Amniotic epithelial cell (primary cell): ENCODE results near the gene ACOT12.
"Not testable (repeated sequence)": the region's sequence is repeated elsewhere in the genome, so short reads cannot be mapped to it uniquely, and the experiment has no call there.

Source experiments
- DNase-seq: peaks from one replicate; pipeline ENCODE4 v3.0.0-alpha.2; 2010; ENCODE audit warnings: low read depth

Gene ACOT12

DNA sequence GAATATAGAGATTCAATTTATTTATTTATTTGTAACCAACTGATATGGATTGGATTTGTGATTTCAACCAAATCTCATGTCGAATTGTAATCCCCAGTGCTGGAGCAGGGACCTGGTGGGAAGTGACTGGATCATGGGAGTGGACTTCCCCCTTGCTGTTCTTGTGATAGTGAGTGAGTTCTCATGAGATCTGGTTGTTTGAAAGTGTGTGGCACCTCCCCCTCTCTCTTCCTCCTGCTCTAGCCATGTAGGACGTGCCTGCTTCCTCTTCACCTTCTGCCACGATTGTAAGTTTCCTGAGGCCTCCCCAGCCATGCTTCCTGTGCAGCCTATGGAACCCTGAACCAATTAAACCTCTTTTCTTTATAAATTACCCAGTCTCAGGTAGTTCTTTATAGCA lies 55.7 kb downstream of the ACOT12 start:
- not testable (repeated sequence) for DNase-seq

DNA sequence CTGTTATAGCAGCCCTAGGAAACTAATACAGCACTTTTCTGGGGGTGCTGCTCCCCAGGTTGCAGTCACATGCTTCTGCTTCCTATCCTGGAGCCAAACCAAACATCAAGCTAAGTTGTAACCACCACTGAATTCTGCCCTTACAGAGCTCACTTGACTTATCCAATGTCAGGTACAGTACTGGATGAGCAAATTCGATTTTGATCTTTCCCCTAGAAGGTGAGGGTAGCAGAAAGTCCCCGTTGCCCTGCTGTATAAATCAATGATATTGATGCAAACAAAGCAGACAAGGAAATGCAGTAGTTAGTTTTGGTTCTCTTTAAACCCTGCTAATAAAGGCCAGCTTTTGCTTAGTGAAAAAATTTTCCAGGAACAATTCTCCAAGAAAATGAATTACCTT lies 56.1 kb downstream of the ACOT12 start:
- no peak for DNase-seq

DNA sequence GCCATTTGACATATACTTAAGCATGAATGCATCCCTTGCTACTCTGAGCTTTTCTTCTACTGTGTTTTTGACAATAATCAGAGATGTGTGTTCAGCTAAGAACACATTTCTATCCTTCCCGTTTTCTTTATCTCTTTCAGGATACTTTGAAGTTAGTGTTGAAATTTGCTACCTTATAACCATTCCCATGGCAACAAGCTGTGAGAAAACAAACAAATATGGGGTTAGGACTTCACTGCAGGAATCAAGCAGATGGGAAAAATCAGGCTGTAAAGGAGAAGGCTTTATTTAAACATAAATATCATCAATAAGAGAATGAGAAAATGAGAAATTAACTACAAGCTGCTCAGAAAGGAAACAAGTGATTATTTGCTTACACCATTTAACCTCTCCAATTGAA lies 57.4 kb downstream of the ACOT12 start:
- peak; percentile 13 for DNase-seq

DNA sequence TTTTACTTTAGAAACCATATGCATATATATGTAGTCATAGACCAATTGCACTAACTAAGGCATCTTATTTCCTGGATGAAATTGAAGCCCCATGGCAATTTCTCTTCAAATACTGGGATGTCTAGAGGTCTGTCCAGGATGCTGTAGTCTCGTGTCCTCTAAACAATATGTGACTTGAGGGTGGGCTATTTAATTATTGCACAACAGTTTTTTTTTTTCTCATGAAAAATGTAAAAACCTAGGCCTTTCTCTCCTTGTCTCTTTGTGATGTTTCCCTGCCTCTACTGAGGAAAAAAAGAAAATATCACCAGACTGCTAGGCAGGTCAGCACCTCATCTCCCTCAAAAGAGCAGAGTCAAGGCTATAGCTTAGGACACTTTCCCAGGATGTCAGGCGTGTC lies 58.0 kb downstream of the ACOT12 start:
- DNase-seq: no peak

DNA sequence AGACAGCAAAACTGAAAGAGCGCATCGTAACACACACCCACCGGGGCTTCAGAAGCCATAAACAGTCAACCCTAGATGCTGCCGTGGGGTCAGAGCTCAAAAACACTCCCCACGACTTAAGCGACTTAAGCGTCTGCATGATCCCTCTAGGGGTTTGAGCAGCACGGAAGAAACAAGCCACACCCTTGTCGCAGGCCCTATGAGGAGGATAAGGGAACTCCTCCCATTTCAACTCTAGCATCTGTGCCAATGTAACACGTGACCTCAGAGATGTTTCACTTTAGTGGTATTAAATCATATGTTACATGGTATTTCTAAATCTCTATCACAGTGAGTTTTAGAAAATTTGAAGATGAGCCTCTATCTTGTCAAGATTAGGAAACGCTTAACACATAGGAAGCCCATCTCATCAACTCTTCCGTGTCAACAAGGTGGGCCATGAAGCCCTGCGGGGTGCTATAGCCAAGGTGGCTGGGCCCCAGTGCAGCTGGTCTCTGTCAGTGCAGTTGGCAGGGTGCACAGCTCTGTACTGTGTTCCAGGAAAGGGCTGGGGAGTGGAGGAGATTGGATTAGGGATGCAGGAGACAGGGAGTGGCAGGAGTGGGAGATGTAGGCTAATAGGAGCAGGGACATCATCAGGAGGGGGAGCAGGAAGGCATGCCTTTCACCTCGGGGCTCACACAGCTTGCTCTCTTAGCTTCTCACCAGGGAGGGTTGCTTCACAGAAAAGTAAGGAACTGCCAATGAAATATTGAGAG lies 59.5 kb downstream of the ACOT12 start:
- DNase-seq: no peak

DNA sequence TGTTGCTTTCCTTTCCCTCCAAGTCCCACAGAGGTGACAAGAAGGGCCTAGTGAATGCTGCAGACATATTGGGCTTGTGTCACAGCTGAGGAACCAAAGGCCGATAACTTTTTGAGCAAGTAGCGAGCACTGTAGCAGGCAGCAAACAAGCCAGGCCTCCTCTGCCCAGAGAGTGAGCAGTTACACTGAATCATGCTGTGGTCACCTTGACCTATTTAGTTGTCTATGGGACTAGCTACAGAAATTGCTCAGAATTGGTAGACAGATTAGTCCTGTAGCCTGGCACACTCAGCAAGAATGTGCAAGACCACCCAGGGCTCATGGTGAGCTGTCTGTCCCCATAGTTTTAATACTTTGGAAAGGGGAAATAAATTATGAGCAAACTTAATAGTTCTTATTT lies 67.4 kb downstream of the ACOT12 start:
- peak; percentile 46 for DNase-seq

DNA sequence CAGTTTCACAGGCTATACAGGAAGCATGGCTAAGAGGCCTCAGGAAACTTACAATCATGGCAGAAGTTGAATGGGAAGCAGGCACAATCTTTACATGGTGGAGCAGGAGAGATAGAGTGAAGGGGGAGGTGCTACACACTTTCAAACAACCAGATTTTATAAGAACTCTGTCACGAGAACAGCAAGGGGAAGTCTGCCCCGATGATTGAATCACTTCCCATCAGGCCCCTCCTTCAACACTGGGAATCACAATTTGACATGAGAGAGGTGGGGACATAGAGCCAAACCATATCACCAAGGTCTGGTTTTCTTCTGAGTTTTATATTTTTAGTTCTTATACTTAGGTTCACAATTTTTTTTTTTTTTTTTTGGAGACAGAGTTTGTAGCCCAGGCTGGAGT lies 76.4 kb downstream of the ACOT12 start:
- no peak for DNase-seq

DNA sequence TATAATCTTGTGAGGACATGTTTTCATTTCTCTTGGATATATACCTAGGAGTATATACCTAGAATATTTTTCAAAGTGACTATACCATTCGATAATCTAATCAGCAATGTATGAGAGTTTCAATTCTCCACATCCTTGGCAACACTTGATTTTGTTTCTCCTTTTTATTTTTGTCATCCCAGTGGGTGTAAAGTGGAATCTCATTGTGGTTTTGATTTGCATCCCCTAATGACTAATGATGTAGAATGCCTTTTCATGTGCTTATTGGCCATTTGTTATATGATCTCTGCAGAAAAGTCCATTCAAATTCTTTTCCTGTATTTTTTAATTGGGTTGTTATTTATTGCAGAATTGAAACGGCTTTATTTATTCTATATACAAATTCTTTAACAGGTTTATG lies 77.4 kb downstream of the ACOT12 start:
- DNase-seq: no peak

DNA sequence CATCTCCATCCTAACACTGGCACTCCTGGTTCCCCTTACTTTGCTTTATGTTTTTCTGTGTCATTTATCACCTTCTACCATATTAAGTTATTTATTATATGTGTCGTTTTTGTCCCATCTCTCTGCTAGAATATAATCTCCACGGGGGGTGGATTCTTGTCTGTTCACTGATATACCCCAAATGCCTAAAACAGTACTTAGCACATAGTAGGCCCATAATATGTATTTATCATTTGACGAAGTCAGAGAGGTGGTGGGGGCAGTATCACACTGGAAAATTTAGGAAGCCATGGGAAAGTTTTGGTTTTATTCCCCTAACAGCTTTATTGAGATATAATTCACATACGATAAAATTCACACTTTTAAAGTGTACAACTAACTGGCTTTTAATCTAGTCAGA lies 78.1 kb downstream of the ACOT12 start:
- no peak for DNase-seq

DNA sequence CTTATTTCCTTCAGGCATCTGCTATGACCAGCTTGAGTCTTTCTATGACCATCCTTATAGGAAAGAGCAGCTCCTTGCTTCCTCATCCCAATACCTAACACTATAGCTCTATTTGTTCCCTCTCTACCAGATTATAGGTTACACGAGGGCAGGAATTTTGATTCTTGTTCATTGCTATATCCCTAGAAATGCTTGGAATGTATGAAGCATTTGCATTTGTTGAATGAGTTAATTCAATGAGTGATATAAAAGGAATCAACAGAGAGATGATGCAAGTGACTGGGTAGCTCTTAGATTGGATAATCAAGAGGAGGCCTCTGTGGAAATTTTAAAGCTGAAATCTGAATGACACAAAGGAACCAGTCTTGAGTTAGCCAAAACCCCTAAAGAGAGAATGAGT lies 78.6 kb downstream of the ACOT12 start:
- DNase-seq: peak; percentile 78

DNA sequence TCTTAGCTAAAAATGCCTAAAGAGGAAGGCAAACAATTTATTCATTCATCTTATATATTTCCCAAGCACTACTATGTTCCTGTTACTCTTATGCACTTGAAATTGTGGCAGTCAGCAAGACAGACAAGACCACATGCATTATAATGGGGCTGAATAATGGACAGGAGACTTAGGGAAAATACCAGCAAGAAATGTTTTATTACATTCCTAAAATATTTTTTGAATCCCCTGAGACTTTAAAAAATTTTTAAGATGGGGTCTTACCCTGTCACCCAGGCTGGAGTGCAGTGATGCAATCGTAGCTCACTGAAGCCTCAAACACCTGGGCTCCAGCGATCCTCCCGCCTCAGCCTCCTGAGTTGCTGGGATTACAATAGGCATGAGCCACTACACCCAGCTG lies 79.4 kb downstream of the ACOT12 start:
- no peak for DNase-seq

DNA sequence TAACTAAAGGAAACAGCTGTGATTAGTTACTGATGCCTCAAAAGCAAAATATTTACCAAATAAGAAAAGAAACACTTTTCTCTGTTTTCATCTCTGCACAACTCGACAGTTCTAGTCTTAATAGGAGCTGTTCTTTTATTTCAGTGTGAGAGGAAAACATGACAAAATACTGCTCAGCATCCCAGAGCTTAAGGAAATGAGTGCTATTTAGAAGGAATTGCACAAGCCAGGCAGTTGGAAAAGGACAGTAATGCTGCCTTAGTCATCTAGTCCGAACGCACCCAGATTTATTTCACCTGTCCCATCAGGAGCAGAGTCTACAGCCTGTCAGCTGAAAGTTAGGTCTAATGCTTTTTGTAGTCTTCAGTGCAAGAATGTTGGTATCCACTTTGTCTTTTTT lies 80.2 kb downstream of the ACOT12 start:
- DNase-seq: peak; percentile 55

DNA sequence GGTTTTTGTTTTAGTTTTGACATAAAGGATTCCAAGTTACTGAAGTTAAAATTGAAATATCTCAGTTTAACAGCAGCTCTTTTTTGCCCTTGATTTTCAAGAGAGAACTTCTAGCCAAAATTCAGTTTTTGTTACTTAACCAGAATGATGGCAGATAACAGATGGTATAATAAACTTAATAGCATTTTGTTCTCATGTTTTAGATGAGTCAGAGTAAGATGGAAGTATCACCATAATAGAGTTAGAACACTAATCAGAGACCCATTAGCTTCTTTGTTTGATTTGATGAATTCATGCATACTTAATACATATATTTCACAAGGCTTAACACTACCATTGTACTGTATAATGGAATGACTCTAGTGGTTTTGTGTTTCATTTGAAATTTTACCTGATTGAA lies 80.7 kb downstream of the ACOT12 start:
- DNase-seq: no peak

DNA sequence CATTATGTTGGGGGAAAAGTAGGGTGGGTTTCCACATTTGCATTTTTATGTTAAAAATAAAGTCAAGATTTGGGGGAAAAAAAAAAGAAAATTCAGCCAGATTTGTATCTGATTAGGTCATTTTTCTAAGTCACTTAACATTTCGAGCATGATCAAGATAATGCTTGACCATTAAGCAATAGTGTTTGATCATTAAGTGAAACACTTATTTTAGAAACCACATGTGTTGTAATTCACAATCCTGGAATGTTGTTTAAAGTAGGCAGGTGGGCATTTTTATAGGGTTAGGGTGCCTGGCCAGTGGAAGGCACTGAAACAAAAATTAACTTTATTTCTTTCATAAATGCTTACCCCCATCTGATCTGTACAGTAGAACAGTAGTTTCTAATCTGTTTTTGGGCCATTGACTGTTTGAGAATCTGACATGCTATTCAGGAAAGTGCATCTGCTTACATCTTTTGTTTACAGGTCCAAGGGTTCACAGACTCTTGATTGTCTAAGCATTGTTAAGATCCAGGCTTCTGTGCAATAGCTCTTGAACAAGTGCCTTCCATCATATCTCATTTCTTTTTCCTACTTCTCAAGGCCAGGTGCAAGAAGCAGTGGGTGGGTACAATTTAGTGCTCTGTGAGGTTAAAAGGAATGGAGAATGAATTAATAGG lies 83.4 kb downstream of the ACOT12 start:
- DNase-seq: no peak

DNA sequence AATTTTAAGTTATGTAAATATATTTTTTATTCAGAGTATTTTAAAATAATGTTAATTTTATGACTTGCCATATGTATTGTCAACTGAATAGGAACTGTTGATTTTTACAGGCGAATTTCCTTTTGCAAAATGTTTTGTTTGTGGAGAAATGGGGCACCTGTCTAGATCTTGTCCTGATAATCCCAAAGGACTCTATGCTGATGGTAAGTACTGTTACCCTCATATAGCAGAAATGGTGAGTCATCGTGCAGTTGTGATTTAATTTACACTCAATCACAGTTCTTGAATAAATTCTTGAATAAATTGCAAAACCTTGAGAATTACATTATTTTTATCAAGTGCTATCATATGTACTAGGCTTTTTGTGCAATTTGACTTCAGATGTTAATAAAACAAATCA lies 85.1 kb downstream of the ACOT12 start:
- no peak for DNase-seq

DNA sequence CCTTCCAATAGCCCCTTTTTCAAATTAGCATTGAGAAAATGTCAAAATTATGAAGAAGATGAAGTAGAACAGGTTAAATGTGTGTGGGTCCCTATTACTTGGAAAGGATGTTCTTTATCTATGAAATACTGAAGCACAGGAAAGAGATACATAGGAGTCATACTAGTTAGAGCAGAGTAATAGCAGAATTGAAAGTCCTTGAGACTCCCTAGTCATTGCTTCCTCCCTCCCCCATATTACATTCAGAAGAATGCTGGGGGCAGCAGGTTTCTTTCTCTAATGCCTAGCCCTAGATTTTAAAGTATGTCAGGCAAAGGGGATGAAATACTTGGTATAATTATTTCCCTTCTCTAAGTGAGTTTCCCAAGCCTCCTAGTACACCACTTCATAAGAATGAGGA lies 88.1 kb downstream of the ACOT12 start:
- DNase-seq: no peak

DNA sequence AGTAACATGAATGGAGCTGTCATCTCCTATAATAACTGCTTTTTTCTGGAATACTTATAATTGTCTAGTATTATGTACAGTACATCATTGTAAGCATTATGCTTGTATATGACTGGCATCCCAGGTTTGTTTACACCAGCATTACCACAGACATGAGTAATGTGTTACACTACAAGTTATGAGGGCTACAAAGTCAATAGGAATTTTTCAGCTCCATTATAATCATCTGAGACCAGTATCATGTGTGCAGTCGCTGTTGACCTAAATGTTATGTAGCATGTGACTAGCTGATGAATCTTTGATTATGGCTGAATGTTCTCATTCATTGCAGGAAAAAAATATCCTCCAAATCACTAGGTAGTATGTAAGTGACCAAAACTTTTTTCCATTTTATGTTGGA lies 90.4 kb downstream of the ACOT12 start:
- DNase-seq: peak; percentile 90

DNA sequence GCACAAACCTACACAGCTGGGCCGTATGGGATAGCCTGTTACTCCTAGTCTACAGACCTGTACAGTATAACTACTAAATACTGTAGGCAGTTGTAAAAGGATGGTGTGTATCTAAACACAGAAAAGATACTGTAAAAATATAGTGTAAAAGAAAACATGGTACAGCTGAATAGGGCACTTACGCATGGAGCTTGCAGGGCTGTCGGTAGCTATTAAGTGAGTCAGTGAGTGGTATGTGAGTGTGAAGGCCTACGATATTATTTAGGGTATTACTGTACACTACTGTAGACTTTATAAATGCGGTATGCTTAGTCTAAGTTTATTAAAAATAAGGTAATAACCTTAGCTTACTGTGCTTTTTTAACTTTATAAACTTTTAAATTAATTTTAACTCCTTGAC lies 91.3 kb downstream of the ACOT12 start:
- DNase-seq: no peak

DNA sequence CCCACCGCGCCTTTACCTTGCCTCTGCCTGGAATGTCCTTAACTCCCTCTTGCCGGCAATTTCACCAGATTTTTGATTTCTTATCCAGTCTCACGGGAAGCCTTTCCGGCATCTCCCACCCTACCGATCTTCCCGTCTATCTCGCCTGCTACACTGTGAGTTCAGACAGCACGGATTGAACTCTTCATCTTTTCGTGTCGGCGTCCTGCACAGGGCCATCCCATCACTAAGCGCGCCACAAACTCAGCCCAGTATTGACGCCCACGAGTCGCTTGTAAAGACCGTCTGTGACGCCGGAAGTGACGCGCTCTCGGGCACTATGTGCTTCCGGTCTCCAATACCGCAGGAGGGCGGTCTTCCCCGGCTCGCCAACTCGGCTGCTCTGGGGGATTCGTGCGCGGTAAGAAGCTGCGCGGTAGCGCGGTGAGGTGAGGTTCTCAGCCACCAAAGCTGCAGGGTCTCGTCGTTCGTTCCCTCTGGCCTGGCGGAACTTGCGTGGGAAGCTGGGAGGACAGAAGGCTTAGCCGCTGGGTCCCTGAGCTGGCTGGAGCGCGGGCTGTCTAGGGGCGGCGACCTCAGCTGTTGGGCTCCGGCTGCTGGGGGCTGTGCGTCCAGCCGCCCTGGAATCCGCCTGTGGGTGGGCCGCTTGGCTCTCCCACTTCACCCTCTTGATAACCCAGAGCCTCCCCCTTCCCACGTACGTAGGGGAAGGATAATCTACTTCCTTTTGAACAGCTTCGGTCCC lies 92.5 kb downstream of the ACOT12 start, which contains the start of gene ZCCHC9:
TSS of gene ZCCHC9 (plus strand) at position 317 of the 745 bp plus-strand sequence. CDS start 3,171 bp downstream, outside the sequence.
- peak; percentile 93 for DNase-seq

DNA sequence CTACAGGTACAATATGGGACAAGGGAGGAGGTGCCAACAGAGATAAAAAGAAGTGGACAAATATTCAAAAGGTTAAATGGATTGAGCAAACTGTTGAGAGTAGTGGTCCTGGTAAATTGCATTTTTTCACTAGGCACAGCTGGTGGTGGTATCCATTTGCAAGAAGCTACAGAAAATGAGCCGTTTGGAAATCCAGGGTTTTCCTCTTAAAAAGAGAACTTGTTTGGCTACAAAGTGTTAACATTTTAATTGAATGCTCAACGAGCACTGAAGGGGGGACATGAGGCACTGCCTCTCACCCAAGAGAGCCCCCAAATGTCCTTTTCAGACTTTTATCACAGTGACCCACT lies 93.0 kb downstream of the ACOT12 start:
- no peak for DNase-seq

DNA sequence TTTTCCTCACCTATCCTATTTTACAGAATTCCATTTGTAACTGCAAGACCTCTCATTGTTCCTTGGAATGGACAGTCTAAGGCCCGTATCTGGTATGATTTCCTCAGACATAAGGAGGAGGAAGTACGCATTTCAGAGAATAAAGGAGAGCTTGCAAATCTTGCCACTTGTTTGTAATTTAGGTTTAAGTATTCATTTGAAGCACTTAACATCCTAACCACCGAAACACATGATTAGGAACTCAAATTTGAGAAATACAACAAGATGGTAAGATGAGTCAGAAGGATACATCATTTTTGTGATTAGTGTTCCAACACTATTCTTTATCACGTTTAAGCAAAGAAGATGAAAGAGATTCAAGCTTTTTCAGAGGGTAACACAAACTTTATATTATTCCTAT lies 96.4 kb downstream of the ACOT12 start:
- no peak for DNase-seq

DNA sequence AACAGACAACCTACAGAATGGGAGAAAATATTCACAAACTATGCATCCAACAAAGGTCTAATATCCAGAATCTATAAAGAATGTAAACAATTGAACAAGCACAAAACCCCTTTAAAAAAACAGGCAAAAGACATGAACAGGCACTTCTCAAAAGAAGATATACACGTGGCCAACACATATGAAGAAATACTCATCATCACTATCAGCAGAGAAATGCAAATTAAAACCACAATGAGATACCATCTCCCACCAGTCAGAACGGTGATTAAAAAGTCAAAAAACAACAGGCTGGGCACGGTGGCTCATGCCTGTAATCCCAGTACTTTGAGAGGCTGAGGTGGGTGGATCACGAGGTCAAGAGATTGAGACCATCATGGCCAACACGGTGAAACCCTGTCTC lies 99.9 kb downstream of the ACOT12 start:
- not testable (repeated sequence) for DNase-seq

DNA sequence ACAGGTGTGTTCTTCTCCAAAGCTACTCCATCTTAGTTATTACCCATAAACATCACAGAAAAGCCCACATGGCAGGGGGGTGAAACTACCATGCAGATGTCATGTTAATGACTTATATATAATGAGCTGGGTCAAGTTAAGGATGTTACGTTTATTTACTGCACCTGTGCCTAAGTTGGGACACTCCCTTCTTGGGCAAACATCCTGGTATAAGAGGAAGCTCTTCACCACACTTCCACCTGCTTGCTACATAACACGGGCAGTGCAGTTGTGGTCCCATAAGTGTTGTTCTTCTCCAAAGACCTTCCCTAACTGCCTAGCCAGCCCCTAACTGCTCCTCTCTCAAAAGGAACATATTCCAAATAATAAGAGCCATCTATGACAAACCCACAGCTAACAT lies 101.8 kb downstream of the ACOT12 start:
- no peak for DNase-seq
